ENCODE data around the gene CCDC102B.

Gene CCDC102B

DNA sequence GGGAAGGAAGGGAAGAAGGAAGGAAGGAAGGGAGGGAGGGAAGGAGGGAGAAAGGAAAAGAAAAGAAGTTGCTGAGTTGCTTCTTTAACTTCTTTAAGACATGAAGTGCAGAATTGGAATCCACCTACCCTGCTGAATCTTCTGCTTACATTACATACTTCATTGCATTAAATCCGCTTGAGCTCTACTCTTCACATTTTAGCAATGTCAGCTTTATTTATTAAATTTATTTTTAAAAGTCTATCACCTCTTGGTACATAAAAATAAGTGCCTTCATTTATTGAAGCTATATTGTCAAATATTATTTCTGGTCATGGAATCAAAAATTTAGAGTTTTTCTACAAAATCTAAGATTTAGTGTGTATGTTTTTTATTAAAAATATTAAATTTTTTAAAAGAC, 284.6 kb downstream of the CCDC102B start:
- no peak for DNase-seq (ENCODE audit: low read depth in 2 of 2)

DNA sequence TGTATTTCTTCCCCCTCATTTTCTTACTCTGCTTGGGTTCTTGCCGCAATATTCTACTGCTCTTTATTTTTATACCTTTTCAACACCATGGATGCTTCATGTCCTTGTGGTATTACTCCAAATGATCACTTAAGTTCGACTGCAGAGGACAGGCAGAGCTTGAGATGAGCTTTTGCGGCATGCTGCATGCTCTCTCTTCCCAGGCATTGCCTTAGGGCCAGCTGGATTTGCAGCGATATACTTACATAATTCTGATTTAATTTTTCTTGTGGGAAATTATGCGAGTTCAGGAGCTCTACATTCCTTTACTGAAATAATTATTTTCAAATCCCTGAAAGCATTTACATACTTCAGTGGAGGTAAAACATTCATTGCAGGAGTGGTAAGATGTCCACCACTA, 288.1 kb downstream of the CCDC102B start:
- DNase-seq (ENCODE audit: low read depth in 2 of 2), result no peak

DNA sequence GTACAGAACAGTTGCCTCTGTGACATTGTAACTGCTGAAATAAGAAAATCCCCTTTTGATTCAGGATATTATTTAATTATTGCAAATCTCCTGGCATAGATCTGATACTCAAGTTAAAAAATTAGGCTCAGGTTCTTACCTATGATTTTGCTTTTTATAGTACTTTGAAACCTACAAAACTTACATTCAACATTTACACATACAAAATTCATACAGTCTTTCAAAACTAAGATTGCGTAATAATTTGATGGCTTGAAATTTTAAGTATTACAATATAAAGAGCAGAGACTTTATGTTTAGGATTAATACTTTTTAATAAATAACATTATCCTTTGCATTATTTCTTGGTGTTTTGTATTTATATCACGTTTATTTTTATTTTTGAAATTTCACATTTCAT, 291.1 kb downstream of the CCDC102B start:
- DNase-seq (ENCODE audit: low read depth in 2 of 2), result no peak

DNA sequence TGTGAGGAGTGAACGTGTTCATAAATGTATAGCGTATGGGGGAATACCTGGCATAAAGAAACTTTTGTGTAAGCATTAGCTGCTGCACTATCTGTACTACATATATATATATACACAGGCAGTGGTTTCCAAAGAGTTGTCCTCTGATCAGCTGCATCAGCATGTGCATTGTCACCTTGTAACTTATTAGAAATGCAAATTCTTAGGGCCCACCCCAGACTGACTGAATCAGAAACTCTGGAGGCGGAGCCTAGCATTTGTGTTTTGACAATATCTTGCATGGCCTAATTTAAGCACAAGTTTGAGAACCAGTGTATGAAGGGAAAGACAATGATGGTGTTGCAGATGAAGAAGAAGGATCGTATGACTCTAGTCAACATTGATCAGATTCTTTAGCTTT, 299.5 kb downstream of the CCDC102B start:
- DNase-seq (ENCODE audit: low read depth in 2 of 2), result no peak

DNA sequence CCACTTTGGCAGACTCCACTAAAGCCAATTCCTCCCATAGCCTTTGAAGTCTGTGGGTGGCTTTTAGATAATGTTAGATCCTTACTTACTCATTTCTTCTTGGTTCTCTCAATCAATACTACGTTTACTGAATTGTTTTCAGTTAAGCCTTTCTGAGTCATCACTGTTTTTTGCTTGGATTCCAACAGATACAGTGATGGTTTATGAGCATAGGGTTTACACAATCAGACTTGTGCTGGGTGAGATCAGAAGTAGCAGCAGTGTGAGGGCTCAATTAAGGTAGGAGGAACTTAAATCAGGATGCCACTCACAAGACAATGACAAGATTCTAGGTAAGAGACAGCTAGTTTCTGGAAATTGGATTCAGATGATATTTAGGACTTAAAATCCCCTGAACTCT, 305.1 kb downstream of the CCDC102B start:
- no peak for DNase-seq (ENCODE audit: low read depth in 2 of 2)

Measured in stimulated activated CD4-positive, alpha-beta T cell treated with anti-CD3 and anti-CD28 coated beads, Interleukin-1b, Interleukin-23, amount 100 ng/mL, for 1 hour (primary cell).